ENCODE measurements around the gene KCNJ9. TPM values are rescaled to one million over a fixed set of nuclear protein-coding genes. Genes with fewer than 3 reads are reported as not detected.

The KCNJ9 gene
- total RNA-seq, 5 donors from 2014 or later (not counting 1 experiment from before 2014, with no cell fraction given) = not detected

DNA sequence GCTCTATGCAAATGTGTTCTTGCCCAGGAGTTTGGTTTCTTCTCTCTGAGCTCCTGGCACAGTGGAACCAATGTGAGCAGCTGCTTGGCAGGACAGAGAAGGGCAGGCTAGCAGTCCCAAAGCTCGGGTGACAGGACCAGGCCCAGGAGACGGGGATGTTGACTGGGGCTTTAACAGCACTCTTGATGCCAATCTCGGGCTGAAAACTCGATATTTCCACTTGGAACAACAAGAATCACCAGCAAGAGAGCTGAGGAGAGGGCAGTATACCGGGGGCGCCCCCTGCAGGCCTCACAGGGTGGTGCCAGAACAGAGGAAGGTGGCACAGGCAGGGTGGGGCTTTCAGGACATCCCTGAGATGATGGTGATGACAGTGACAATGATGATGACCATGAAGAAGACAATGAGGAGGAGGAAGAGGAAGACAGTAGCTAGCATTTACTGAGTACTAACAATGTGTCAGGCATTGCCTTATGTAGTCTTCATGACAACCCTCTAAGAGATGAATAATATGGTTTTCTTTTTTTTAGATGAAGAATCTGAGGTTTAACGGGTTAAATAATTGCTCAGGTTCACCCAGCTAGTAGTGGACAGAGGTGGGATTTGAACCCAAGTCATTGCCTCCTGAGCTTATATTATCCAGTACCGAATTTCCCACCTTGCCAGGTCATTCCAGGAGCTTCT, 2.7 kb upstream of the KCNJ9 start:
- ChIA-PET CTCF (interaction anchor here (0.6 to 2.8 kb wide), 14 partner anchors 8 to 950 kb away, joined by 3 to 19 read pairs (median 4); partner anchors contain the start of gene KCNJ10 (in 1 of the 2)), POLR2A (interaction anchor here in 1 of 2 donors (0.5 kb wide), 1 partner anchor 1042 kb away, joined by 4 read pairs; no protein-coding TSS in a partner anchor)
- ATAC-seq (replicated peaks in 1 of 4) = peak; percentile 70 to 85 (median 81)
- no peaks in the 10 kb centered on the region for H3K36me3 ChIP-seq (ENCODE audit: control insufficient read depth in 2 of 2, extremely low read depth in 1 of 2, insufficient read depth in 1 of 2, low read length in 1 of 2)
- DNase-seq = peak in 29 of 35 experiments; percentile 28 to 69 (median 49)
- H3K4me1 ChIP-seq (ENCODE audit: control insufficient read depth in 1 of 2, extremely low read depth in 1 of 2, insufficient read depth in 2 of 2, low read length in 2 of 2) = peaks cover 0 to 8% of the 10 kb centered on the region in 2 experiments
- Mint-ChIP-seq H3K4me3 (no peak overlapping the region), H3K9me3 (no peaks in the 10 kb centered on the region), H3K27me3 (peaks cover 40 to 70% of the 10 kb centered on the region in 2 donors), H3K27ac (no peak overlapping the region), H3K4me1 (peaks cover 0 to 4% (median 2%) of the 10 kb centered on the region in 3 donors), H3K36me3 (no peaks in the 10 kb centered on the region)
- 3% methylated on average over 4 of the region's 8 CpGs for WGBS (ENCODE audit: insufficient coverage)
- H3K27ac ChIP-seq (ENCODE audit: low read length) = no peak overlapping the region
- no peak overlapping the region for H3K4me3 ChIP-seq (ENCODE audit: control insufficient read depth in 1 of 2, extremely low read depth in 1 of 2, low read length in 1 of 2)
- H3K9me3 ChIP-seq = no peaks in the 10 kb centered on the region
- H3K27me3 ChIP-seq (replicated peaks in 1 of 2; ENCODE audit: control insufficient read depth in 2 of 2, extremely low read depth in 1 of 2, insufficient read depth in 2 of 2, low read length in 1 of 2) = peaks cover 15 to 50% of the 10 kb centered on the region in 2 experiments

DNA sequence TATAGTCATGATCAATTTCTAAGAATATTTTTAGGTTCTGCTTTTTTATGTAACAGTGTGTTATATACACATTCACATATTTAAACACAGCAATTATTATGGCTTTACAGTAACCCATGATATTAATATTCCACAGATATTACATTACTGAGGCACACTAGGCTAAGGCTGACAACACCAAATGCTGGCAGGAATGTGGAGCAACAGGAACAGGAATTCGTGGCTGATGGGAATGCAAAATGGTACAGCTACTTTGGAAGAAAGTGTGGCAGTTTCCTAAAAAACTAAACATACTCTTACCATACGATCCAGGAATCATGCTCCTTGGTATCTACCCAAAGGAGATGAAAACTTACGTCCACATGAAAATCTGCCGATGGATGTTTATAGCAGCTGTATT, 1.9 kb upstream of the KCNJ9 start:
- Histone ChIP-seq H3K27ac (ENCODE audit: low read length) (no peak overlapping the region), H3K36me3 (ENCODE audit: control insufficient read depth in 2 of 2, extremely low read depth in 1 of 2, insufficient read depth in 1 of 2, low read length in 1 of 2) (no peaks in the 10 kb centered on the region), H3K9me3 (no peaks in the 10 kb centered on the region), H3K27me3 (replicated peaks in 1 of 2; ENCODE audit: control insufficient read depth in 2 of 2, extremely low read depth in 1 of 2, insufficient read depth in 2 of 2, low read length in 1 of 2) (peaks cover 15 to 49% of the 10 kb centered on the region in 2 experiments), H3K4me1 (ENCODE audit: control insufficient read depth in 1 of 2, extremely low read depth in 1 of 2, insufficient read depth in 2 of 2, low read length in 2 of 2) (peaks cover 0 to 15% of the 10 kb centered on the region in 2 experiments), H3K4me3 (ENCODE audit: control insufficient read depth in 1 of 2, extremely low read depth in 1 of 2, low read length in 1 of 2) (no peak overlapping the region)
- Mint-ChIP-seq H3K4me3 (no peak overlapping the region), H3K9me3 (no peaks in the 10 kb centered on the region), H3K27ac (no peak overlapping the region), H3K27me3 (peaks cover 40 to 69% of the 10 kb centered on the region in 2 donors), H3K36me3 (no peaks in the 10 kb centered on the region), H3K4me1 (peaks cover 4 to 7% (median 5%) of the 10 kb centered on the region in 3 donors)
- ChIA-PET CTCF (interaction anchor here (0.6 to 2.7 kb wide), 8 partner anchors 9 to 949 kb away, joined by 3 to 19 read pairs (median 4); partner anchors contain the start of genes DCAF8 (in 1 of the 2) and KCNJ10 (in 1 of the 2)), POLR2A (no interaction called here)
- DNase-seq (no peak), ATAC-seq (replicated peaks in 1 of 4) (no peak)
- WGBS (ENCODE audit: insufficient coverage) = no CpG with 5 or more reads among the region's 4 CpGs

DNA sequence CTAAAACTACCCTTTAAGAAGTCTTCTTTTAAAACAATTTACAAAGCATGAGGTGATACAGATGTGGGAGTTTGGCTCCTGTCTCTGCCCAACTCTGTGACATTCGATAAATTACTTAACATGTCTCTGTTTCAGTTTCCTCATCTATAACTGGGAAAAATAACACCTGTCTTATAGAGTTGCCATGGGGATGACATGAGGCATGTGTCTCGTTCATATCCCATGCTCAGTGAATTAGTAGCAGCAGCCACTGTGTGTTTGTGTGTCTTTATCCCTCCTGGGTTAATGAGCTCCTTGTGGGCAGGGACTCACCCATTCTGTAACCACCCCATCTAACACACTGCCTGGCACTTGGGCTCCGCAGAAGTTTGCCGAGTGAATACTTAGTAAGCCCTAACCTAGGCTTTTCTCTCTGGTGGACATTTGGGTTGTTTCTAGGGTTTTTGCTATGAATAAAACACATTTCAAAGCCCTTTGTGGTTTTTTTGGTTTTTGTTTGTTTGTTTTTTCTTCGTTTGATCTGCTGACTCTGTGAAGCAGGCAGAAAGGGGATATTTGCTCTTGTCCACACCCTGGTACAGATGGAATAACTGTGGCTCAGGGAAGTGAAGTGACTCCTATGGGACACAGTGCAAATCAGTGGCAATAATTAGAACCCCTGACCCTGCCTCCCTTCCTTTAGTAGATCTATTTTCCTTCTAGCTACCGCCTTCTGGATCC, 797 bp upstream of the KCNJ9 start:
- H3K36me3 ChIP-seq (ENCODE audit: control insufficient read depth in 2 of 2, extremely low read depth in 1 of 2, insufficient read depth in 1 of 2, low read length in 1 of 2) = no peaks in the 10 kb centered on the region
- WGBS (ENCODE audit: insufficient coverage) = 80% methylated on average over 1 of the region's 6 CpGs
- ChIA-PET CTCF (interaction anchor here (0.5 to 1.6 kb wide), 9 partner anchors 10 to 256 kb away, joined by 3 to 8 read pairs (median 3); partner anchors contain the start of genes DCAF8 (in 1 of the 2) and KCNJ10 (in 1 of the 2)), POLR2A (interaction anchor here in 1 of 2 donors (0.7 kb wide), 1 partner anchor 155 kb away, joined by 7 read pairs; no protein-coding TSS in a partner anchor)
- peaks cover 7 to 11% (median 10%) of the 10 kb centered on the region in 3 donors for H3K4me1 Mint-ChIP-seq
- DNase-seq (no peak), ATAC-seq (replicated peaks in 1 of 4) (no peak)
- no peaks in the 10 kb centered on the region for H3K9me3 ChIP-seq
- H3K27me3 ChIP-seq (replicated peaks in 1 of 2; ENCODE audit: control insufficient read depth in 2 of 2, extremely low read depth in 1 of 2, insufficient read depth in 2 of 2, low read length in 1 of 2) = peaks cover 15 to 49% of the 10 kb centered on the region in 2 experiments
- no peak overlapping the region for H3K27ac ChIP-seq (ENCODE audit: low read length)
- H3K27ac Mint-ChIP-seq = no peak overlapping the region
- no peak overlapping the region for H3K4me3 Mint-ChIP-seq
- H3K4me1 ChIP-seq (ENCODE audit: control insufficient read depth in 1 of 2, extremely low read depth in 1 of 2, insufficient read depth in 2 of 2, low read length in 2 of 2) = peaks cover 0 to 17% of the 10 kb centered on the region in 2 experiments
- no peaks in the 10 kb centered on the region for H3K9me3 Mint-ChIP-seq
- H3K4me3 ChIP-seq (ENCODE audit: control insufficient read depth in 1 of 2, extremely low read depth in 1 of 2, low read length in 1 of 2) = no peak overlapping the region
- H3K36me3 Mint-ChIP-seq = peaks cover 3% of the 10 kb centered on the region
- peaks cover 40 to 61% of the 10 kb centered on the region in 2 donors for H3K27me3 Mint-ChIP-seq

DNA sequence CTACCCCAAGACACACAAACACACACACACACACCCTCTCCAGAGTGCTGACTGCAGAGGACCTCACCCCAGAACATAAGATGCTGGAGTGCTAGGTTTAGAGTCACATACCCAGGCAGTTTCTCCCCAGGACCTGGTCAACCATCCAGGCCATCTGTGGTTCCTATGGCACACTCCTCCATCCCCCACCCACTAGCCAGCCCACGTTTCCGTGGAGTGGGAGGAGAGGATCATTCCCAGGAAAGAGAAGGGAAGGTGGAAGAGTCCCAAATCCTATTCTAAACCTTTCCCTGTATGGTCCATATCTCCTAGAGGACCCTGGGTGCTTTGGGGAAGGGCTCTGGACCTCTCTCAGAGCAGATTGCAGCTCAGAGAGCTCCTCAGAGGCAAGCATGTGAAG, 1.1 kb downstream of the KCNJ9 start:
- WGBS (ENCODE audit: insufficient coverage) = no CpG with 5 or more reads among the region's 2 CpGs
- ATAC-seq (replicated peaks in 1 of 4) (no peak), DNase-seq (no peak)
- ChIA-PET CTCF (interaction anchor here (0.6 to 1.4 kb wide), 9 partner anchors 16 to 1759 kb away, joined by 3 to 10 read pairs (median 4); partner anchors contain the start of gene IGSF8 (in 1 of the 2)), POLR2A (no interaction called here)
- no peak overlapping the region for H3K27ac ChIP-seq (ENCODE audit: low read length)
- H3K9me3 ChIP-seq = no peaks in the 10 kb centered on the region
- peaks cover 0 to 5% of the 10 kb centered on the region in 2 donors for H3K36me3 ChIP-seq (ENCODE audit: control insufficient read depth in 2 of 2, extremely low read depth in 1 of 2, insufficient read depth in 1 of 2, low read length in 1 of 2)
- Mint-ChIP-seq H3K27me3 (peaks cover 35 to 46% of the 10 kb centered on the region in 2 donors), H3K27ac (no peak overlapping the region), H3K4me1 (peaks cover 12 to 17% (median 12%) of the 10 kb centered on the region in 3 donors), H3K9me3 (no peaks in the 10 kb centered on the region), H3K4me3 (peak overlapping the region in 1 of 3 donors; percentile 78), H3K36me3 (peaks cover 9% of the 10 kb centered on the region)
- H3K27me3 ChIP-seq (replicated peaks in 1 of 2; ENCODE audit: control insufficient read depth in 2 of 2, extremely low read depth in 1 of 2, insufficient read depth in 2 of 2, low read length in 1 of 2) = peaks cover 15 to 44% of the 10 kb centered on the region in 2 experiments
- peaks cover 0 to 20% of the 10 kb centered on the region in 2 experiments for H3K4me1 ChIP-seq (ENCODE audit: control insufficient read depth in 1 of 2, extremely low read depth in 1 of 2, insufficient read depth in 2 of 2, low read length in 2 of 2)
- no peak overlapping the region for H3K4me3 ChIP-seq (ENCODE audit: control insufficient read depth in 1 of 2, extremely low read depth in 1 of 2, low read length in 1 of 2)

DNA sequence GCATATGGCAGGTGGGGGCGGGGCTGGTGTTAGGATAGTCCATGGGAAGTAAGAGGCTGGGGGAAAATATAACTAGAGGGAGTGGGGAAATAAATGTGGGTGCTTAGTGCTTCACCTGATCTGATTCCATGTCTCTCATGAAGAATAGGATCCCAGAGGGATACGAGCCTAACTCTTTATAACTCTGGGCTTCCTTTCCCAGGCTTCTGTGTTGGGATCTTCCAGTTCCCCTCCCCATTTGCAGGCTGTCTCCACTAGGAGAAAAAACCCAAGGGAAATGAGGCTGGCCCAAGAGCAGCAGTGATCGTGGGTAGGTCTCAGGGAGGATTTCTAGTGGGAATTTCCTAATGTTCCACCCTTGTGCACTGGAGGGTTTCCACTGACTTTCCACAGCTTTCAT, 1.6 kb downstream of the KCNJ9 start:
- H3K27ac ChIP-seq (ENCODE audit: low read length) = no peak overlapping the region
- H3K27me3 ChIP-seq (replicated peaks in 1 of 2; ENCODE audit: control insufficient read depth in 2 of 2, extremely low read depth in 1 of 2, insufficient read depth in 2 of 2, low read length in 1 of 2) = peaks cover 15 to 40% of the 10 kb centered on the region in 2 experiments
- no peak overlapping the region for H3K4me3 ChIP-seq (ENCODE audit: control insufficient read depth in 1 of 2, extremely low read depth in 1 of 2, low read length in 1 of 2)
- ChIA-PET POLR2A (no interaction called here), CTCF (interaction anchor here (0.6 to 1.4 kb wide), 6 partner anchors 15 to 1759 kb away, joined by 3 to 10 read pairs (median 4); partner anchors contain the start of gene IGSF8 (in 1 of the 2))
- peaks cover 12 to 17% (median 12%) of the 10 kb centered on the region in 3 donors for H3K4me1 Mint-ChIP-seq
- WGBS (ENCODE audit: insufficient coverage) = 50% methylated on average over 1 of the region's 3 CpGs
- peaks cover 0 to 7% of the 10 kb centered on the region in 2 donors for H3K36me3 ChIP-seq (ENCODE audit: control insufficient read depth in 2 of 2, extremely low read depth in 1 of 2, insufficient read depth in 1 of 2, low read length in 1 of 2)
- H3K27ac Mint-ChIP-seq = no peak overlapping the region
- no peaks in the 10 kb centered on the region for H3K9me3 Mint-ChIP-seq
- no peak for DNase-seq
- H3K27me3 Mint-ChIP-seq = peaks cover 34 to 44% of the 10 kb centered on the region in 2 donors
- H3K9me3 ChIP-seq = no peaks in the 10 kb centered on the region
- peaks cover 11% of the 10 kb centered on the region for H3K36me3 Mint-ChIP-seq
- H3K4me3 Mint-ChIP-seq = peak overlapping the region; percentile 14 to 78 (median 62)
- peaks cover 0 to 20% of the 10 kb centered on the region in 2 experiments for H3K4me1 ChIP-seq (ENCODE audit: control insufficient read depth in 1 of 2, extremely low read depth in 1 of 2, insufficient read depth in 2 of 2, low read length in 2 of 2)
- no peak for ATAC-seq (replicated peaks in 1 of 4)
